Tibial nerve (tissue), 4 donors: ENCODE data around the gene OTOF.

Experiments used
- CTCF ChIP-seq, 5 experiments: fragments of 200-600 bp in 3 of 5; fragments of 450-650 bp in 2 of 5; sonication (generic) in 3 of 5; IDR thresholded peaks; one replicate each; pipeline ENCODE4 v1.5.1; 2016 to 2019; ENCODE audit warnings: antibody characterized with exemption in 5 of 5, mild to moderate bottlenecking in 3 of 5, moderate library complexity in 2 of 5
- EP300 ChIP-seq, 2 donors: sonication (generic); formaldehyde crosslinking; IDR thresholded peaks; one replicate each; pipeline ENCODE4 v1.6.1; 2017; ENCODE audit warnings: antibody characterized with exemption in 2 of 2, mild to moderate bottlenecking in 1 of 2
- POLR2A ChIP-seq, 2 donors: fragments of 450-650 bp; IDR thresholded peaks; one replicate each; pipeline ENCODE4 v1.6.1; 2017; ENCODE audit warnings: antibody characterized with exemption in 2 of 2, mild to moderate bottlenecking in 2 of 2, moderate library complexity in 2 of 2

- TF ChIP-seq CTCF (IDR thresholded peaks at IDR 0.05) = no peak
- TF ChIP-seq EP300 (IDR thresholded peaks at IDR 0.05) = no peak
- TF ChIP-seq POLR2A (IDR thresholded peaks at IDR 0.05) = no peak
Measured at GRCh38 chr2:26465981-26466471, 11.9 kb downstream of the OTOF start.
